Esophagus squamous epithelium (tissue), 5 donors: ENCODE results near the gene PDE7B. TPM values are rescaled to one million over a fixed set of nuclear protein-coding genes. Genes with fewer than 3 reads are reported as not detected.

ENCODE experiments used
- DNase-seq: peaks from one replicate; lab custom pipeline; 2025; lab: John Stamatoyannopoulos, UW
- H3K27ac ChIP-seq, 4 donors: fragments of 200-600 bp; sonication (generic); one replicate each; pipeline ENCODE4 v1.5.1; 2016 to 2019; ENCODE audit warnings: mild to moderate bottlenecking in 1 of 4
- H3K27me3 ChIP-seq, 4 donors: fragments of 200-600 bp; sonication (generic); 1 replicate in 3 of 4; 2 replicates in 1 of 4; pipeline versions ENCODE4 v1.5.1 to v1.6.0; 2017 to 2021; ENCODE audit warnings: antibody characterized with exemption in 1 of 4
- H3K36me3 ChIP-seq, 3 donors: fragments of 200-600 bp; sonication (generic); one replicate each; pipeline ENCODE4 v1.5.1; 2016 to 2019
- H3K4me1 ChIP-seq, 3 donors: fragments of 200-600 bp; sonication (generic); one replicate each; pipeline ENCODE4 v1.5.1; 2017 to 2019
- H3K4me3 ChIP-seq, 4 donors: fragments of 200-600 bp; sonication (generic); 1 replicate in 3 of 4; 2 replicates in 1 of 4; pipeline ENCODE4 v1.5.1; 2016 to 2019; ENCODE audit warnings: mild to moderate bottlenecking in 2 of 4, moderate library complexity in 1 of 4
- H3K9me3 ChIP-seq, 3 donors: fragments of 200-600 bp; sonication (generic); one replicate each; pipeline ENCODE4 v1.5.1; 2016 to 2019
- CTCF ChIP-seq, 6 experiments: fragments of 450-650 bp in 4 of 6; fragments of 200-600 bp in 2 of 6; sonication (generic) in 2 of 6; IDR thresholded peaks; one replicate each; pipeline ENCODE4 v1.5.1; 2016 to 2019; ENCODE audit warnings: antibody characterized with exemption in 6 of 6, mild to moderate bottlenecking in 4 of 6, moderate library complexity in 4 of 6
- POLR2A ChIP-seq, 4 donors: fragments of 450-650 bp; IDR thresholded peaks; one replicate each; pipeline ENCODE4 v1.6.1; 2017; ENCODE audit warnings: antibody characterized with exemption in 4 of 4, mild to moderate bottlenecking in 4 of 4, moderate library complexity in 3 of 4
- WGBS, 2 donors: methylation state at CpG; one replicate each; pipeline ENCODE4 v1.1.5; 2018; 5-methylcytosine and 5-hydroxymethylcytosine counted together
- intact Hi-C: fragments of 100-400 bp; cut with DNase I; formaldehyde crosslinking; loops from one replicate; pipeline ENCODE4 v1.15.0; 2022
- total RNA-seq, 4 donors: library from RNA; depleted of rRNA; stranded (reverse); fragments of >200 nt; gene quantifications; one replicate each; pipeline ENCODE4 v1.1.0, GENCODE V29; 2016
- donor health status: DM: yes; HTN: yes; CAD: no.

The PDE7B gene
- total RNA-seq, 4 donors from 2014 or later: 0.08 to 6.1 (median 0.47) TPM

GRCh38 chr6:136155191-136155590 is 303.7 kb downstream of the PDE7B start:
- DNase-seq: no peak
- Histone ChIP-seq H3K36me3 (no peaks in the 10 kb centered on the region), H3K4me1 (peaks cover 0 to 6% (median 6%) of the 10 kb centered on the region in 3 donors), H3K27ac (no peak overlapping the region), H3K27me3 (no peaks in the 10 kb centered on the region), H3K9me3 (no peaks in the 10 kb centered on the region), H3K4me3 (no peak overlapping the region)
- intact Hi-C loops: no loop called here
- TF ChIP-seq CTCF (IDR thresholded peaks at IDR 0.05): no peak
- TF ChIP-seq POLR2A (IDR thresholded peaks at IDR 0.05): no peak

GRCh38 chr6:136157743-136158142 is 306.2 kb downstream of the PDE7B start:
- Histone ChIP-seq H3K27ac (no peak overlapping the region), H3K9me3 (no peaks in the 10 kb centered on the region), H3K27me3 (no peaks in the 10 kb centered on the region), H3K4me3 (no peak overlapping the region), H3K36me3 (no peaks in the 10 kb centered on the region), H3K4me1 (peaks cover 0 to 6% (median 6%) of the 10 kb centered on the region in 3 donors)
- DNase-seq: no peak
- TF ChIP-seq CTCF (IDR thresholded peaks at IDR 0.05) (no peak), POLR2A (IDR thresholded peaks at IDR 0.05) (no peak)
- WGBS, 2 donors: 86 to 88% methylated on average over 5 of the region's 5 CpGs
- intact Hi-C loops: no loop called here

GRCh38 chr6:136158387-136158821 is 306.9 kb downstream of the PDE7B start:
- Histone ChIP-seq H3K27me3 (no peaks in the 10 kb centered on the region), H3K27ac (peak overlapping the region in 1 of 4 donors; percentile 3), H3K4me1 (peaks cover 0 to 6% (median 6%) of the 10 kb centered on the region in 3 donors), H3K4me3 (no peak overlapping the region), H3K36me3 (no peaks in the 10 kb centered on the region), H3K9me3 (no peaks in the 10 kb centered on the region)
- no peak for DNase-seq
- TF ChIP-seq CTCF (IDR thresholded peaks at IDR 0.05): peak in 1 of 6 experiments; percentile 11
- no peak for TF ChIP-seq POLR2A (IDR thresholded peaks at IDR 0.05)
- intact Hi-C loops: no loop called here
- 61 to 72% methylated on average over 4 of the region's 4 CpGs for WGBS, 2 donors

GRCh38 chr6:136158971-136159370 is 307.5 kb downstream of the PDE7B start:
- intact Hi-C loops: no loop called here
- no peak overlapping the region for H3K4me3 ChIP-seq
- TF ChIP-seq CTCF (IDR thresholded peaks at IDR 0.05): no peak
- TF ChIP-seq POLR2A (IDR thresholded peaks at IDR 0.05): no peak
- peaks cover 0 to 6% (median 6%) of the 10 kb centered on the region in 3 donors for H3K4me1 ChIP-seq
- no peak overlapping the region for H3K27ac ChIP-seq
- no peaks in the 10 kb centered on the region for H3K9me3 ChIP-seq
- 56 to 68% methylated on average over 2 of the region's 2 CpGs for WGBS, 2 donors
- H3K27me3 ChIP-seq: no peaks in the 10 kb centered on the region
- DNase-seq: no peak
- no peaks in the 10 kb centered on the region for H3K36me3 ChIP-seq

DNA sequence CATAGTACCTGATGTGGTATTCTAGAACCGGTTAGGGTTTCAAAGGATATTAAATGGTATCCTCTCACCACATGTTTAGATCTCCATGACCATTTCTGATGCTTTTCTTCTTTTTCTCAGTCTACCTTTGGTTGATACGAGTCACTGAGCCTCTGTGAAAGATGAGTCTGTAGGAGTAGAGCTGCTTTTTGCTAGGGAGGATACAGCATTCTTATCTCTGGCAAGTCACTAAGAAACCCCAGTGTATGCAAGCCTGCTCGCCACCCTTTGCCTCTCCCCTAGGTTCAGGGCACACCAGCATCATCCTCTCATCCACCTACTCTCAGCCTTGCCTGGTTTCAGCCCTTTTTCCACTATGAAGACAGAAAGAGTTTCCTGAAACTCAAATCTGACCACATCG is 308.7 kb downstream of the PDE7B start:
- no peak for TF ChIP-seq CTCF (IDR thresholded peaks at IDR 0.05)
- TF ChIP-seq POLR2A (IDR thresholded peaks at IDR 0.05): no peak
- H3K27ac ChIP-seq: no peak overlapping the region
- no peaks in the 10 kb centered on the region for H3K9me3 ChIP-seq
- H3K36me3 ChIP-seq: no peaks in the 10 kb centered on the region
- no peak for DNase-seq
- H3K4me3 ChIP-seq: no peak overlapping the region
- peaks cover 0 to 6% (median 6%) of the 10 kb centered on the region in 3 donors for H3K4me1 ChIP-seq
- intact Hi-C loops: no loop called here
- no peaks in the 10 kb centered on the region for H3K27me3 ChIP-seq
- 81 to 93% methylated on average over 4 of the region's 4 CpGs for WGBS, 2 donors
